Activated gamma-delta T cell (primary cell): ENCODE data around the gene ERBB2.
"Not testable (repeated sequence)": the region's sequence is repeated elsewhere in the genome, so short reads cannot be mapped to it uniquely, and the experiment has no call there.

Experiments
- DNase-seq: peaks from one replicate; lab custom pipeline; 2025; lab: John Stamatoyannopoulos, UW

ERBB2 gene

GRCh38 chr17:39763051-39763820, 63.4 kb downstream of the ERBB2 start:
- DNase-seq, result no peak

- DNase-seq, result not testable (repeated sequence)
Observed at GRCh38 chr17:39764171-39764570, 64.3 kb downstream of the ERBB2 start.

GRCh38 chr17:39765175-39765574, 65.3 kb downstream of the ERBB2 start:
- DNase-seq, result no peak

GRCh38 chr17:39765766-39766165, 65.9 kb downstream of the ERBB2 start:
- no peak for DNase-seq

- no peak for DNase-seq
Observed at GRCh38 chr17:39767147-39767546, 67.3 kb downstream of the ERBB2 start.

- no peak for DNase-seq
Observed at GRCh38 chr17:39769974-39770587, 70.2 kb downstream of the ERBB2 start.

GRCh38 chr17:39772415-39772814, 72.6 kb downstream of the ERBB2 start:
- DNase-seq, result no peak

- no peak for DNase-seq
Observed at GRCh38 chr17:39772987-39773934, 73.4 kb downstream of the ERBB2 start.

GRCh38 chr17:39774047-39774446, 74.2 kb downstream of the ERBB2 start:
- DNase-seq, result no peak

- DNase-seq, result no peak
Observed at GRCh38 chr17:39775031-39775430, 75.2 kb downstream of the ERBB2 start.

- DNase-seq, result no peak
Observed at GRCh38 chr17:39776252-39776651, 76.4 kb downstream of the ERBB2 start.

GRCh38 chr17:39777534-39778365, 77.9 kb downstream of the ERBB2 start:
- no peak for DNase-seq
